RPMI8226 (cell line): ENCODE data around the gene CRISPLD2.
"Not testable (repeated sequence)": the region's sequence is repeated elsewhere in the genome, so short reads cannot be mapped to it uniquely, and the experiment has no call there.

ENCODE experiments used
- DNase-seq: peaks from one replicate; pipeline ENCODE4 v3.0.0-alpha.2; 2015

Gene CRISPLD2

DNA sequence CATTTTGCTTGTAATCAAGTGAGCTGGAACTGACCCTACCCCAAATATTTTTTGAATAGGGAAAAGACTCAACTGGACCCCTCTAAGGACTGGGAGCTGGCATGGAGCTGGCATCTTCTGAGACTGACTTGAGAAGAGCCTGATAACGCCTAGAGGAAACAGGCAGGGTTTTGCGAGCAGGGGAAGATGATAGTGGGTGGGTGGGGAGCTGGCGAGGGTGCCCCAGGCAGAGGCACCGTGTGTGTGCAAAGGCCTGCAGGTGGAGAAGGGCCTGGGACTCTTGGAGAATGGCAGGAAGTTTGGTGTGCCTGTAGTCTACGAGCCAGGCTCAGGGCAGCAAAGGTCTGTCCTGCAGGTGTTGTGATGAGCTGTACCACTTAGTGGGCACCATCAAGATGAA, 4.1 kb downstream of the CRISPLD2 start:
- DNase-seq = no peak

DNA sequence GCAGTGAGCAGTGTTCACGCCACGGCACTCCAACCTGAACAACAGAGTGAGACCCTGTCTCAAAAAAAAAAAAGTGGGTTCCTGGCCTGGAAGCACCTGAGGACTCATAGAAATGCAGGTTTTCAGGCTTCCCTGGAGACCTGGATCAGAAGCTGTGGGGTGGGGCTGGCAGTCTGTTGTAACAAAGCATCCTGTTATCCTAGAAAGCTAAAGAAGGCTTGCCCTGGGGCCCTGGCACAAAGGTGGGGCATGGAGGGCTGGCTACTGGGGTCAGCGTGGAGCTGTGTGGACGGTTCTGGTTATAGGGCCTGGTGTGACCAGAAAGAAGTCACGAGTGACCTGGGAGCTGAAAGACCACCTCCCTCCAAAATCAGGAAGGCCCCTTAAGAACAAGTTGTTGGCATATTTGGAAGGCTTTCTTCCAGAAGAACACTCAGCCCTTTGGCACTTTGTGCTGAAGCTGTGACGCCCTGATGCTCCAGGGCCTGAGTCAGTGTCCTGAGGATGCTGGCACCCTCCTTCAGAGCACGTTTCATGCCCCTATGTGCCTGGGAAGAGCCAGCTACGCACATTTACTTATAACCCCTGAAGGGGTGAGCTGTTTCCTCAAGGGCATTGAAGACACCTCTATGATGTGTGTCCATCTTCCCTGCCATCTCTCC, 6.2 kb downstream of the CRISPLD2 start:
- DNase-seq = no peak

- no peak for DNase-seq
These were observed 6.8 kb downstream of the CRISPLD2 start for GRCh38 chr16:84826558-84826941.

- no peak for DNase-seq
These were observed 7.4 kb downstream of the CRISPLD2 start for GRCh38 chr16:84827131-84827574.

- no peak for DNase-seq
These were observed 8.1 kb downstream of the CRISPLD2 start for GRCh38 chr16:84827897-84828296.

- no peak for DNase-seq
These were observed 8.5 kb downstream of the CRISPLD2 start for GRCh38 chr16:84828322-84828721.

DNA sequence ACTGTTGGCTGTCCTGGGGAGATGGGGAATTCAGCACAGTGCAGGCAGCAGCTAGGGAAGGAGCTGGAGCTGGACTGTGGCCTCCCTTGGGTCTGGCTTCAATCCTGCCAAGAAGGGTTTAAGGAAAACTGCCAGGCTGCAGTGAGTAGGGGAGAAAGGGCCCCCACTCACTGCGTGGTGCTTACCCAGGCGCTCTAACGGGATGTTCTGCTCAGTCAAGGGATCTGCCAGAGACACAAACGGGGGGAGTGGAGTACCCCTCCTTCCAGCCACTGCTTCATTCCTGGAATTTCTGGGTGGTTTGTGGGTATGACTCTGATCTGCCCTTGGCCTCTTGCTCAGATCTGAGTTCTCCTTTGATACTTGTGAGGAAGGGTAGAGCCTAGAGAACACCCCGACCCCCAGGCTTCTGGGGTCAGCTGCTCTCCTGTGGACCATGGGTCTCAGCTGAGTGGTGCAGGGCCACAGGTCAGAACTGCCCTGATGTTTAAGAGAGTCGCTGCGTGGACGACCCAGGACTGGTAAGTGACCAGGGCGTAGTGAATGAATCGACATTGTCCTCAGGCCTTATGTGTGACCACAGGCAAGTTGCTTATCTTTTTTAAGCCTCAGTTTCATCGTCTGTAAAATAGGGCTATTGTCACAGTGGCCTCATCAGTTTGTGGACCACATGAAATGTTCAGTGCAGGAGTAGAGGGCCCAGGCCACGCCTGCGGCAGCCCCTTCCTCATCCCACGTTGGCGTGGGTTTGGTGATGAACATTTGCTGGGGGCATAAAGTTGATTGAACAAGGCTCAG, 9.6 kb downstream of the CRISPLD2 start:
- DNase-seq = no peak

- DNase-seq = no peak
These were observed 11.1 kb downstream of the CRISPLD2 start for GRCh38 chr16:84830765-84831384.

GRCh38 chr16:84831728-84832127, 11.9 kb downstream of the CRISPLD2 start:
- not testable (repeated sequence) for DNase-seq

- DNase-seq = no peak
These were observed 12.8 kb downstream of the CRISPLD2 start for GRCh38 chr16:84832488-84833143.

- DNase-seq = no peak
These were observed 13.3 kb downstream of the CRISPLD2 start for GRCh38 chr16:84833144-84833500.

DNA sequence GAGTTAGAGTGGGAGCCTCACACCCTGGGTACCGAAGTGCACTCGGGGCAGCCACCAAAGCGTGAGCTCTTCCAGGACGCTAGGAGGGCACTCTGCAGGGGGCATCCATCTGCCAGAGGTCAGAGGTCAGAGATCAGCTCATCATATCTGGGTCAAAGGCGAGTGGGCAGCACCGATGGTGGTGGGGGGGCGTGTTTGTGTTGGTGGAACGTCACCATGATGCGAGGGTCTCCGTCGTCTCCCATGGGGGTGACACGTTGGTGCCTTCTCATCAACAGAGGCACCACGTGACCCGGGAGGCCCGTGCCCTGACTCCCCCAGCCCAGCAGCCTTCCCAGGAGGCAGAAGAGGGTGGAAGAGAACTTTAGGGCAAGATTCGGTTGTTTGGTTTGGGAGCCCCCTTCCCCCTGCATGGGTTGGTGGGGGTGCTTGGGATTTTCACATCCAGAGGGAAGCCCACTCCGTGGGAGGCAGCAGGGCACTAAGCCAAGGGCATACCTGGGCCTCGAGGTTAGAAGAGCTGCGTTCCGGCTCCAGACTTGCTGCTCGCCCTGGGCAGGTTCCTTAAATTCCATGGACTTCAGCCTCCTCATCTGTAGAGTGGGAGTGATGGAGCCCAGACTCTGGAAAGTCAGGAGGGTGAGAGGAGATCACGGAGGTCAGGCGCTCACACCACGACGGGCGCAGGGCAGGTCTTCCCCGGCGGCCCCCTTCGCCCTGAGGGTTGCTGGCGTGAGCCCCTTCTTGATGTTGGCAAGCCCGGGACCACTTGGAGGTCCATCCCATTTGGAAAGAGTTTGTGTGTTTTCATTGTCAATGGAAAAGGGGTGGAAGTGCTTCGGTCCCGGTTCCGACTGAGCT, 14.0 kb downstream of the CRISPLD2 start:
- DNase-seq = no peak

- DNase-seq = no peak
These were observed 14.6 kb downstream of the CRISPLD2 start for GRCh38 chr16:84834403-84834772.

GRCh38 chr16:84836234-84836647, 16.5 kb downstream of the CRISPLD2 start:
- no peak for DNase-seq

DNA sequence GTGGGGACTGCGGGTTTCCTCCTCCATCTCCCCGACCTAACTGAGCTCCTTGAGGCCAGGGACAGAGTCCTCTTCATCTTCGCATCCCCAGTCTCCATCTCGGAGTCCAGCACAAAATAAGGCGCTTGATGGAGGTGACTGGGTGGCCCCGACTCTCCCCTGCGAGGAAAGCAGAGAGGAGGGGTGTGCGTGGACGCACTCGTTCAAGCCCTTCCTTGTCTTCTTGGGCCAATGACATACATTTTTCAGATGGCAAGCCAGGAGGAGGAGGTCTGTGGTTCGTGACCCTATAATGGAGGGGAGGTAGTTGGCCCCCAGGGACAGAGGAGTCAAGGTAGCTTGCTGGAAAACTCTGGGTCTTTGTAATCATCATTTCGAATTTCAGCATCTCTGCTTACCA, 17.2 kb downstream of the CRISPLD2 start:
- no peak for DNase-seq

DNA sequence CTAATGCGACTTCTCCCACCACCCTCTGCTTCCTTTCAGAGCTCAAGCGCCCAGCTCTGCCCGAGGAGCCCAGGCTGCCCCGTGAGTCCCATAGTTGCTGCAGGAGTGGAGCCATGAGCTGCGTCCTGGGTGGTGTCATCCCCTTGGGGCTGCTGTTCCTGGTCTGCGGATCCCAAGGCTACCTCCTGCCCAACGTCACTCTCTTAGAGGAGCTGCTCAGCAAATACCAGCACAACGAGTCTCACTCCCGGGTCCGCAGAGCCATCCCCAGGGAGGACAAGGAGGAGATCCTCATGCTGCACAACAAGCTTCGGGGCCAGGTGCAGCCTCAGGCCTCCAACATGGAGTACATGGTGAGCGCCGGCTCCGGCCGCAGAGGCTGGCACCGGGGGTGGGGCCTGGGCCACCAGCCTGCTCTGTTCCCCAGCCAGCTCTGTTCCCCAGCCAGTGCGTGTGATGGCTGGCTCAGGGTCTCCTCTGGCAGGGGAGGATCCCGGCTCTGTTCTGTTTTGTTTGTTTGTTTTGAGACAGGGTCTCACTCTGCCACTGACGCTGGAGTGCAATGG, 18.7 kb downstream of the CRISPLD2 start:
- no peak for DNase-seq

DNA sequence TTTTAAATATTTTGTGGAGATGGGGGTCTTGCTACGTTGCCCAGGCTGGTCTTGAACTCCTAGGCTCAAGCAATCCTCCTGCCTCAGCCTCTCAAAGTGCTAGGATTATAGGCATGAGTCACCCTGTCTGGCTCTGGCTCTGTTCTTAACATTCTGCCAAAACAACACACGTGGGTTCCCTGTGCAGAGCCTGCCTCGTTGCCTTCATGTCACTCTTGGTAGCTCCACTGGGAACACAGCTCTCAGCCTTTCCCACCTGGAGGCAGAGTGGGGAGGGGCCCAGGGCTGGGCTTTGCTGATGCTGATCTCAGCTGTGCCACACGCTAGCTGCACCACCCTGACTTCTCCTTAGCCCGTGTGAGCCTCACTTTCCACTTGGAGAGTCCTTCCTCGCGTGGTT, 19.3 kb downstream of the CRISPLD2 start:
- no peak for DNase-seq

DNA sequence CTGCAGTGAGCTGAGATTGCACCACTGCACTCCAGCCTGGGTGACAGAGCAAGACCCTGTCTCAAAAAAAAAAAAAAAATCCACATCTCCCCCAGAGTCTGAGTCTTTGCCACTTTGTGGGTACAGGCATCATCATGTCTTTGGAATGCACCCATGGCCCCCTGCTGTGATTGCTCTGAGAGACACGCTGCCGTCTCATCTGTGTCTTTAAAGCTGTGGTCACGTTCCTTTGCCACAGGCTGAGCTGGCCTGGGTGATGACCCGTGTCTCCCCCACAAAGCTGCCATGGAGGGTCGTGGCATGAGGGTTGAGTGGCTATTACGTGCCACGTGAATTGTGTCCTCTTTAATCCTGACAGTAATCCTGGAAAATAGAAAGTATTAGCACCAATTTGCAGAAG, 20.2 kb downstream of the CRISPLD2 start:
- no peak for DNase-seq

DNA sequence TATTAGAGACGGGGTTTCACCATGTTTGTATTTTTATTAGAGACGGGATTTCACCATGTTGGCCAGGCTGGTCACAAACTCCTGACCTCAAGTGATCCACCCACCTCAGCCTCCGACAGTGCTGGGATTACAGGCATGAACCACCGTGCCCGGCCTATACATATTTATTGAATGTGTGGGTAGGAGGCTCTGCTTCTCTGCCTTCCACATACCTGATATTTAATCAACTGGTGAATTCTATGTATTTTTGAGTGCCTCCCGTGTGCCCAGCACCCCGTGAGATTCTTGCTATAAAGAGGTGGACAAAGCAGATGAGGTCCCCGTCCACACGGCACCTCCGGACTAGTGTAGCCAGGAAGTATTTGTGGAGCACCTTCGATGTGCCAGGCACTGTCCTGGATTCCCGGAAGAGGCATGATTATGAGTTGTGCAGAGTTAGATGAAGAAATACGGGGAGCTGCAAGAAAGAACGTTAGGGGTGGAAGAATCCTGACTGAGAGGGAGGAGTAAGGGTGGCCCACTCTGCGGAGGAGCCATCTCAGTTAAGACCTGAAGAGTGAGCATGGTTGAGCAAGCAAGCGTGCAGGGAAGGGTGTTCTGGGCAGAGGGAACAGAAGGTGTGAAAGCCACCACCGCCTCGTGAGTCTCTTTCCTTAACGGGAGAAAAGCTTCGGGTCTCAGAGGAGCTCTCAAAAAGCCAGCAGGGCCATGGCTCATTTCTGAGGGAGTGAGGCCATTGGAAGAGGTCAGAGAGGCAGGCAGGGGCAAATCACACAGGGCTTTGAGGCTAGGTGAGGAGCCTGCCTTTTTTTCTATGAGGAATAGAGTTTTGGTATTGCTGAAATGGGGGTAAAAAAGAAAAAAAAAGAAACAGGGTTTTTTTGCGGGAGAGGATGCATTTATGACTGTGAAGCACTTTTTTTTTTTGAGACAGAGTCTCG, 21.2 kb downstream of the CRISPLD2 start:
- no peak for DNase-seq

- peak; percentile 36 for DNase-seq
These were observed 22.1 kb downstream of the CRISPLD2 start for GRCh38 chr16:84841787-84842300.
